ENCODE data around the gene VSIR.

DNA sequence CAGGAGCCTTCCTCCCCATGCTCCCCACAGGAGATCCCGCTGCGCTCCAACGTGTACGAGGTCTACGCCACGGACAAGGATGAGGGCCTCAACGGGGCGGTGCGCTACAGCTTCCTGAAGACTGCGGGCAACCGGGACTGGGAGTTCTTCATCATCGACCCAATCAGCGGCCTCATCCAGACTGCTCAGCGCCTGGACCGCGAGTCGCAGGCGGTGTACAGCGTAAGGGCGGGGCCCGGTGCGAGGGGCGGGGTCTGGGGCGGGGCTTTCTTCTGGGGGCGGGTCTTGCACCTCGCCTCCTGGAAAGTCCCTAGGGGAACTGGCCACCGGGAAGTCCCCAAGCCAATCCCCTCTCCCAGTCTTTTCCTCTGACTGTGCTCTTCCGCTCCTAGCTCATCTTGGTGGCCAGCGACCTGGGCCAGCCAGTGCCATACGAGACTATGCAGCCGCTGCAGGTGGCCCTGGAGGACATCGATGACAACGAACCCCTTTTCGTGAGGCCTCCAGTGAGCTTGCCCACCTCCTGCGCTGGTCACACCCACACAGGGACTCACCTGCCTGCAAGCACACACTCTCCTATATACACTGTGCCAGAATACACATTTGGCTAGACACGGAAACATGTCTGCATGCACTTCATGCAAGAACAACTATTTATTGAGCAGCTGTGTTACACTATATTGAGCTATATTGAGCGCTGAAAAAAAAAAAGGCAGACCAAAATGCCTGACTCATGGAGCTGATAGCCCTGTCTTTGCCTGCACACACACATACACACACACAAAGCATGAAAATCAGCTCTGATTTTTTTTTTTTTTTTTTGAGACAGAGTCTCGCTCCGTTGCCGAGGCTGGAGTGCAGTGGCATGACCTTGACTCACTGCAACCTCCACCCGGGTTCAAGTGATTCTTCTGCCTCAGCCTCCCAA, 32.7 kb upstream of the VSIR start:
- TF ChIP-seq CTCF (IDR thresholded peaks at IDR 0.05; ENCODE audit: insufficient read depth, low read length) = no peak
- TF ChIP-seq REST (IDR thresholded peaks at IDR 0.05; ENCODE audit: insufficient replicate concordance, low read depth) = no peak
- no peak for TF ChIP-seq POLR2AphosphoS5 (IDR thresholded peaks at IDR 0.05; ENCODE audit: low read depth)

Data from HL-60 (cell line).